ENCODE measurements around the gene PIM1. TPM values are rescaled to one million over a fixed set of nuclear protein-coding genes. Genes with fewer than 3 reads are reported as not detected.
"Not testable (repeated sequence)": the region's sequence is repeated elsewhere in the genome, so short reads cannot be mapped to it uniquely, and the experiment has no call there.

Gene PIM1
- total and polyA plus RNA-seq, 10 of the 15 experiments (the other 5 are each of a cell fraction or from before 2014, with no cell fraction given): 0.66 to 33.9 (median 10.2) TPM

DNA sequence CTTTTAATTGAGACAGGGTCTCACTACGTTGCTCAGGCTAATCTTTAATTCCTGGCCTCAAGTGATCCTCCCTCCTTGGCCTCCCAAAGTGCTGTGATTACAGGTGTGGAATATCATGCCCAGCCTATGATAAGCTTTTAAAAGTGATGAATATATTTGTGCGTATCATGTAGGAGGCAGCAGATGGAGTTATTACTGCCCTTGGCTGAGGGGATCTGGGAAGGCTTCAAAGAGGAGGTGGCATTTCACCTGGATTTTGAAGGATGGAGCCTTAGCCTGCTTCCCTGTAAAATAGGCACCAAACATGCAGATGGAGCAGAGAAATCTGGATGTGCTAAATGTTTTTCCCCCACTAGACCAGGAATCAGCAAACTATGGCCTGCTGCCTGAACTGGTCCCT, 10.1 kb downstream of the PIM1 start:
- in situ Hi-C loops (cut with MboI) (no loop called here), intact Hi-C loops (cut with micrococcal nuclease; ENCODE audit: unreplicated experiment) (no loop called here)
- BruUV-seq (replicated peaks): no TSS peak
- Histone ChIP-seq H3K9me3 (replicated peaks; ENCODE audit: control insufficient read depth, insufficient read depth, low read length) (no peaks in the 10 kb centered on the region), H3K36me3 (ENCODE audit: control insufficient read depth in 2 of 2, insufficient read depth in 2 of 2, low read length in 1 of 2) (0 out of 4 replicates have a peak, but pooled peaks cover 0 to 3% of the 10 kb centered on the region in 2 experiments), H3K4me2 (ENCODE audit: control insufficient read depth, insufficient read depth) (no peak overlapping the region), H3K4me3 (no peak overlapping the region), H3K9ac (ENCODE audit: control insufficient read depth, insufficient read depth, low read length) (no peak overlapping the region), H4K20me1 (ENCODE audit: control insufficient read depth, insufficient read depth) (no peaks in the 10 kb centered on the region), H3K27ac (ENCODE audit: control insufficient read depth, insufficient read depth) (no peak overlapping the region), H2AFZ (ENCODE audit: control insufficient read depth, low read depth, low read length) (no peak overlapping the region), H3K27me3 (replicated peaks in 1 of 2; ENCODE audit: control insufficient read depth in 2 of 2, insufficient read depth in 2 of 2, low read length in 1 of 2) (no peaks in the 10 kb centered on the region), H3K4me1 (ENCODE audit: control insufficient read depth, insufficient read depth, low read length) (peaks cover 16% of the 10 kb centered on the region), H3K79me2 (ENCODE audit: control insufficient read depth, insufficient read depth, low read length) (no peaks in the 10 kb centered on the region)
- FAIRE-seq (no peak), ATAC-seq (no peak), DNase-seq (ENCODE audit: low read depth, low spot score) (no peak)
- CTCF ChIA-PET: interaction anchor here (0.8 to 1.9 kb wide), 4 partner anchors 8 to 162 kb away, joined by 3 to 5 read pairs (median 4); no protein-coding TSS in a partner anchor
- TF ChIP-seq GABPA (IDR thresholded peaks at IDR 0.05; ENCODE audit: low read depth) (no peak), SMAD1 (IDR thresholded peaks at IDR 0.05; ENCODE audit: low read depth, partially characterized antibody) (no peak), NBN (IDR thresholded peaks at IDR 0.05) (no peak), KDM1A (IDR thresholded peaks at IDR 0.05; ENCODE audit: borderline replicate concordance) (no peak), RFX5 (IDR thresholded peaks at IDR 0.05; ENCODE audit: low read depth, low read length) (no peak), CBX5 (IDR thresholded peaks at IDR 0.05; ENCODE audit: low read depth) (no peak), NR2F1 (conservative IDR thresholded peaks at IDR 0.05) (no peak)
- TF ChIP-seq, protein P1, sequence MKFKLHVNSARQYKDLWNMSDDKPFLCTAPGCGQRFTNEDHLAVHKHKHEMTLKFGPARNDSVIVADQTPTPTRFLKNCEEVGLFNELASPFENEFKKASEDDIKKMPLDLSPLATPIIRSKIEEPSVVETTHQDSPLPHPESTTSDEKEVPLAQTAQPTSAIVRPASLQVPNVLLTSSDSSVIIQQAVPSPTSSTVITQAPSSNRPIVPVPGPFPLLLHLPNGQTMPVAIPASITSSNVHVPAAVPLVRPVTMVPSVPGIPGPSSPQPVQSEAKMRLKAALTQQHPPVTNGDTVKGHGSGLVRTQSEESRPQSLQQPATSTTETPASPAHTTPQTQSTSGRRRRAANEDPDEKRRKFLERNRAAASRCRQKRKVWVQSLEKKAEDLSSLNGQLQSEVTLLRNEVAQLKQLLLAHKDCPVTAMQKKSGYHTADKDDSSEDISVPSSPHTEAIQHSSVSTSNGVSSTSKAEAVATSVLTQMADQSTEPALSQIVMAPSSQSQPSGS (IDR thresholded peaks at IDR 0.05; ENCODE audit: low read length): no peak
- POLR2A ChIA-PET: no interaction called here
- WGBS (ENCODE audit: insufficient coverage, insufficient replicate concordance, low lambda C conversion rate, missing lambda C conversion rate): 71% methylated on average over 2 of the region's 2 CpGs
- RAD21 ChIA-PET (ENCODE audit: unreplicated experiment): interaction anchor here (0.7 kb wide), 1 partner anchor 130 kb away, joined by 4 read pairs; no protein-coding TSS in a partner anchor
- SMC1A ChIA-PET (ENCODE audit: uncharacterized antibody, unreplicated experiment): interaction anchor here (1.4 to 3.5 kb wide), 2 partner anchors 8 to 14 kb away, joined by 3 to 13 read pairs; no protein-coding TSS in a partner anchor

DNA sequence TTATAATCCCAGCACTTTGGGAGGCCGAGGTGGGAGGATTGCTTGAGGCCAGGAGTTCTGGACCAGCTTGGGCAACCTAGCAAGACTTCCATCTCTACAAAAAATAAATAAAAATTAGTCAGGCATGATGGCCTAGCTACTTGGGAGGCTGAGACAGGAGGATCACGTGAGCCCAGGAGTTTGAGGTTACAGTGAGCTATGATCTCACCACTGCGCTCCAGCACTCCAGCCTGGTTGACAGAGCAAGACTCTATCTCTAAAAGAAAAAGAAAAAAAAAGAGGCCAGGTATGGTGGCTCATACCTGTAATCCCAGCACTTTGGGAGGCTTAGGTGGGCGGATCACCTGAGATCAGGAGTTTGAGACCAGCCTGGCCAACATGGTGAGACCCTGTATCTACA, 10.7 kb downstream of the PIM1 start:
- H3K4me2 ChIP-seq (ENCODE audit: control insufficient read depth, insufficient read depth); BruUV-seq (replicated peaks); H3K27me3 ChIP-seq (replicated peaks in 1 of 2; ENCODE audit: control insufficient read depth in 2 of 2, insufficient read depth in 2 of 2, low read length in 1 of 2); H3K9me3 ChIP-seq (replicated peaks; ENCODE audit: control insufficient read depth, insufficient read depth, low read length); H3K4me3 ChIP-seq; H3K9ac ChIP-seq (ENCODE audit: control insufficient read depth, insufficient read depth, low read length); DNase-seq (ENCODE audit: low read depth, low spot score); in situ Hi-C loops (cut with MboI); H3K27ac ChIP-seq (ENCODE audit: control insufficient read depth, insufficient read depth); FAIRE-seq; H2AFZ ChIP-seq (ENCODE audit: control insufficient read depth, low read depth, low read length); H4K20me1 ChIP-seq (ENCODE audit: control insufficient read depth, insufficient read depth); intact Hi-C loops (cut with micrococcal nuclease; ENCODE audit: unreplicated experiment); ATAC-seq; H3K36me3 ChIP-seq (ENCODE audit: control insufficient read depth in 2 of 2, insufficient read depth in 2 of 2, low read length in 1 of 2); RAD21 ChIA-PET (ENCODE audit: unreplicated experiment); H3K79me2 ChIP-seq (ENCODE audit: control insufficient read depth, insufficient read depth, low read length): not testable (repeated sequence)
- CTCF ChIA-PET: interaction anchor here (0.6 to 1.9 kb wide), 6 partner anchors 8 to 329 kb away, joined by 3 to 5 read pairs (median 4); no protein-coding TSS in a partner anchor
- 62% methylated on average over 4 of the region's 4 CpGs for WGBS (ENCODE audit: insufficient coverage, insufficient replicate concordance, low lambda C conversion rate, missing lambda C conversion rate)
- H3K4me1 ChIP-seq (ENCODE audit: control insufficient read depth, insufficient read depth, low read length): peaks cover 10% of the 10 kb centered on the region
- SMC1A ChIA-PET (ENCODE audit: uncharacterized antibody, unreplicated experiment): interaction anchor here (1.4 to 3.5 kb wide), 2 partner anchors 9 to 13 kb away, joined by 3 to 13 read pairs; no protein-coding TSS in a partner anchor
- POLR2A ChIA-PET: interaction anchor here (1.4 kb wide), 1 partner anchor 13 kb away, joined by 6 read pairs; no protein-coding TSS in a partner anchor
